ENCODE measurements around the gene AMBRA1.
"Not testable (repeated sequence)": the region's sequence is repeated elsewhere in the genome, so short reads cannot be mapped to it uniquely, and the experiment has no call there.

AMBRA1 gene

DNA sequence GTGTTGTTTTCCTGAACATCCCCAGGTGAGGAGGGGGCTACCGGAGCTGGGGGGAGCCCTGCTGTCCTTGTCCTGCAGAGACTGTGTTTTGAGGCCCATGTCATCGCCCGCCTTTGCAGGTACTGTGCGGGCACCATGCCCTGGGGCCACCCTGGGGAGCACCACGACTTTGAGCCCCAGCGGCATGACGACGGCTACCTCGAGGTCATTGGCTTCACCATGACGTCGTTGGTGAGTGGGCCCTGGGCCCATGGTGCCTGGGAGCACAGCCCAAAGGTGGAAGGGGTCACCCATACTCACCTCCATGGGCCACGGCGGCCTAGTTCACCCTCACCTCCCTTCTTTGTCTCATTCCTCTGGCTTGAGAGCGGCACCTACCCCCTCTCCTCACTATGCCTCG, 219.0 kb downstream of the AMBRA1 start:
- H3K4me1 ChIP-seq (ENCODE audit: insufficient read depth, poor library complexity, severe bottlenecking): no peaks in the 10 kb centered on the region
- H3K36me3 ChIP-seq (ENCODE audit: low read depth): peaks cover 17% of the 10 kb centered on the region

DNA sequence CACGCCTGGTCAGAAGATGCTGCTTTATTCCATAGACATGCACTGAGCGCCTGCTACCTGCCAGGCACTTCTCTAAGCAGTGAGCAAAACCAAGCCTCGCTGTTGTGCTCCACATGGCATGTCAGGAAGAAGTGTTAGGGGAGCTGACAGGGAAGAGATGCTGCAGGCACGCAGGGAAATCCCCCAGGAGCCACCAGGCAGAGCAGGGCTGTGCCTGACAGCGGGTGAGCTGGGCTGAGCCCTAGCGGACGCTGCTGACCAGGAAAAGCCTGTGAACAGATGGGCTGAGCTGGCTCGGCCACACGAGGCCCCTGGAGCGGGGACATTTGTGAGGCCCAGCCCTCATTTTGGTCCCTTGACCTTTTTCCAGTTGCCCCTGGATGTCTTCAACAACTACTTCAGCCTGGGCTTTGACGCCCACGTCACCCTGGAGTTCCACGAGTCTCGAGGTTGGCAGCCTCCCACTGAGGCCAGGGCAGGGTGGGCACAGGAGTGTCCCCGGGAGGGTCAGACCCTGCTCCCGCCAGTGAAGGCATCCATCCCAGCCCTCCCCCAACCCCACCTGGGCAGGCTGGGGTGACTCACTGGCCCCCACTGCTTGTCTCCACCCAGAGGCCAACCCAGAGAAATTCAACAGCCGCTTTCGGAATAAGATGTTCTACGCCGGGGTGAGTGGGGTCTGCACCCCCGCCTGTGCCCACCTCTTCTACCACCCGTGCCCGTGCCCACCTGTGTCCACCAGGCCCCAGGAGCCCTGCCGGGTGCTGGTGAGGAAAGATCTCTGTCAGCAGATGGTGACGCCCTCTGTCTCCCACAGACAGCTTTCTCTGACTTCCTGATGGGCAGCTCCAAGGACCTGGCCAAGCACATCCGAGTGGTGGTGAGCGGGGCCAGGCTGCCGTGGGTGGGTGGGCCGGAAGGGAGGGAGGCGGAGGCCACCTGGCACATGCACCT, 219.8 kb downstream of the AMBRA1 start:
- TF ChIP-seq, protein P1, sequence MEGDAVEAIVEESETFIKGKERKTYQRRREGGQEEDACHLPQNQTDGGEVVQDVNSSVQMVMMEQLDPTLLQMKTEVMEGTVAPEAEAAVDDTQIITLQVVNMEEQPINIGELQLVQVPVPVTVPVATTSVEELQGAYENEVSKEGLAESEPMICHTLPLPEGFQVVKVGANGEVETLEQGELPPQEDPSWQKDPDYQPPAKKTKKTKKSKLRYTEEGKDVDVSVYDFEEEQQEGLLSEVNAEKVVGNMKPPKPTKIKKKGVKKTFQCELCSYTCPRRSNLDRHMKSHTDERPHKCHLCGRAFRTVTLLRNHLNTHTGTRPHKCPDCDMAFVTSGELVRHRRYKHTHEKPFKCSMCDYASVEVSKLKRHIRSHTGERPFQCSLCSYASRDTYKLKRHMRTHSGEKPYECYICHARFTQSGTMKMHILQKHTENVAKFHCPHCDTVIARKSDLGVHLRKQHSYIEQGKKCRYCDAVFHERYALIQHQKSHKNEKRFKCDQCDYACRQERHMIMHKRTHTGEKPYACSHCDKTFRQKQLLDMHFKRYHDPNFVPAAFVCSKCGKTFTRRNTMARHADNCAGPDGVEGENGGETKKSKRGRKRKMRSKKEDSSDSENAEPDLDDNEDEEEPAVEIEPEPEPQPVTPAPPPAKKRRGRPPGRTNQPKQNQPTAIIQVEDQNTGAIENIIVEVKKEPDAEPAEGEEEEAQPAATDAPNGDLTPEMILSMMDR (IDR thresholded peaks at IDR 0.05; ENCODE audit: poor library complexity, severe bottlenecking): no peak
- no peaks in the 10 kb centered on the region for H3K4me1 ChIP-seq (ENCODE audit: insufficient read depth, poor library complexity, severe bottlenecking)
- H3K9me3 ChIP-seq (ENCODE audit: severe bottlenecking): no peaks in the 10 kb centered on the region
- no peaks in the 10 kb centered on the region for H3K27me3 ChIP-seq (ENCODE audit: insufficient read depth, poor library complexity, severe bottlenecking)
- ATAC-seq (ENCODE audit: low read depth) (no peak), DNase-seq (ENCODE audit: low spot score) (no peak)
- no peak overlapping the region for H3K27ac ChIP-seq (ENCODE audit: poor library complexity, severe bottlenecking)
- peaks cover 21% of the 10 kb centered on the region for H3K36me3 ChIP-seq (ENCODE audit: low read depth)
- H3K4me3 ChIP-seq (ENCODE audit: severe bottlenecking): no peak overlapping the region

More for the DNA sequence above, 219.0 kb downstream of the AMBRA1 start:
- TF ChIP-seq, protein P1 (IDR thresholded peaks at IDR 0.05; ENCODE audit: poor library complexity, severe bottlenecking): no peak
- H3K27me3 ChIP-seq (ENCODE audit: insufficient read depth, poor library complexity, severe bottlenecking): no peaks in the 10 kb centered on the region
- H3K4me3 ChIP-seq (ENCODE audit: severe bottlenecking): no peak overlapping the region
- DNase-seq (ENCODE audit: low spot score) (no peak), ATAC-seq (ENCODE audit: low read depth) (no peak)
- no peaks in the 10 kb centered on the region for H3K9me3 ChIP-seq (ENCODE audit: severe bottlenecking)
- no peak overlapping the region for H3K27ac ChIP-seq (ENCODE audit: poor library complexity, severe bottlenecking)

GRCh38 chr11:46372501-46372900, 221.3 kb downstream of the AMBRA1 start:
- not testable (repeated sequence) for ATAC-seq (ENCODE audit: low read depth); H3K27me3 ChIP-seq (ENCODE audit: insufficient read depth, poor library complexity, severe bottlenecking); H3K4me1 ChIP-seq (ENCODE audit: insufficient read depth, poor library complexity, severe bottlenecking); H3K4me3 ChIP-seq (ENCODE audit: severe bottlenecking); H3K27ac ChIP-seq (ENCODE audit: poor library complexity, severe bottlenecking); H3K9me3 ChIP-seq (ENCODE audit: severe bottlenecking); DNase-seq (ENCODE audit: low spot score)
- H3K36me3 ChIP-seq (ENCODE audit: low read depth): peaks cover 32% of the 10 kb centered on the region

DNA sequence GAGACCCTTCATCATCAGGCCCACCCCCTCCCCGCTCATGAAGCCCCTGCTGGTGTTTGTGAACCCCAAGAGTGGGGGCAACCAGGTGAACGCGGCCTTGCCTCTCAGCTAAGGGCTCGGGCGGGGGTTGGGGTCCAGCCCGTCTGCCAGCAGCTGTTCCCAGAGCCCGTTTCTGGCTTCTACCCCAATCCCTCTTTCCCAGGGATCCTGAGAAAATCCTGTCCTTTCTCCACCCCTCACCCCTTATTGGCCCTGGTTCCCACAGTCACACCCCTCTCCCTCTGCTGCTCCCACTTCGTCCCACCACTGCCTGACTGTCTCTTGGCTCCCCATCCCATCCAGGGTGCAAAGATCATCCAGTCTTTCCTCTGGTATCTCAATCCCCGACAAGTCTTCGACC, 221.7 kb downstream of the AMBRA1 start:
- Histone ChIP-seq H3K27ac (ENCODE audit: poor library complexity, severe bottlenecking) (no peak overlapping the region), H3K4me3 (ENCODE audit: severe bottlenecking) (no peak overlapping the region), H3K36me3 (ENCODE audit: low read depth) (peaks cover 32% of the 10 kb centered on the region), H3K9me3 (ENCODE audit: severe bottlenecking) (no peaks in the 10 kb centered on the region), H3K4me1 (ENCODE audit: insufficient read depth, poor library complexity, severe bottlenecking) (no peaks in the 10 kb centered on the region), H3K27me3 (ENCODE audit: insufficient read depth, poor library complexity, severe bottlenecking) (no peaks in the 10 kb centered on the region)
- ATAC-seq (ENCODE audit: low read depth) (no peak), DNase-seq (ENCODE audit: low spot score) (no peak)
- TF ChIP-seq, protein P1 (IDR thresholded peaks at IDR 0.05; ENCODE audit: poor library complexity, severe bottlenecking): no peak

DNA sequence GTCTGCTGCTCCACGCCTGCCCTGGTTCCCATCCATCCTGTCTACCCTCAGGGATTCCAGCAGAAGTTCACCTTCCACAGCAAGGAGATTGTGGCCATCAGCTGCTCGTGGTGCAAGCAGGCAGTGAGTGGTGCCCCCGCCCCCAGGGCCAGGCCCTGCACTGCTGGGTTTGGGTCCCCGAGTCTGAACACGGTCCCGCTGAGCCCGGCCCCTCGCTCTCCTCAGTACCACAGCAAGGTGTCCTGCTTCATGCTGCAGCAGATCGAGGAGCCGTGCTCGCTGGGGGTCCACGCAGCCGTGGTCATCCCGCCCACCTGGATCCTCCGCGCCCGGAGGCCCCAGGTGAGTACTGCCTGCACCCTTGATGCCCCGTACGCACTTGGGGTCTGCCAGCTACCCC, 222.6 kb downstream of the AMBRA1 start:
- peaks cover 32% of the 10 kb centered on the region for H3K36me3 ChIP-seq (ENCODE audit: low read depth)
- not testable (repeated sequence) for H3K4me3 ChIP-seq (ENCODE audit: severe bottlenecking); H3K27ac ChIP-seq (ENCODE audit: poor library complexity, severe bottlenecking)

DNA sequence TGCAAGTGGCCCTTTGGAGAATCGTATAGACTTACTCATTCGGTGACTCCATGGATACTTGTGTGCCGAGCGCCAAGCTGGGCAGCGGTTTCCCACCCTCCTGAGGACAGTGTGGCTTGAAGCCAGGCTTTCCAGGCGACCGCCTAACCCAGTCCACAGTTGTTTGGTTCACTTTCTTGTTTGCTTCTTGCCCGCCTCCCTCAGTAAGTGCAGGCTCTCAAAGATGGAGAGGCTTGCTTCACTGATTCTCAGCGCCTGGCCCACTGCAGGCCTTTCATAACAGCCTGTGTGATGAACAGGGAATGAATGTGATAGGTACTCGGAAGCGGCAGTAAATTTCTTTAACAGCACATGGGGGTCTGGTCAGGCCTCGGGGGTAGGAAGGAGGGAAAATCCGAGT, 223.6 kb downstream of the AMBRA1 start:
- H3K36me3 ChIP-seq (ENCODE audit: low read depth): peaks cover 27% of the 10 kb centered on the region
- ATAC-seq (ENCODE audit: low read depth): no peak
- TF ChIP-seq, protein P1 (IDR thresholded peaks at IDR 0.05; ENCODE audit: poor library complexity, severe bottlenecking): no peak

More for the DNA sequence above, 222.6 kb downstream of the AMBRA1 start:
- not testable (repeated sequence) for ATAC-seq (ENCODE audit: low read depth); H3K27me3 ChIP-seq (ENCODE audit: insufficient read depth, poor library complexity, severe bottlenecking); H3K4me1 ChIP-seq (ENCODE audit: insufficient read depth, poor library complexity, severe bottlenecking); DNase-seq (ENCODE audit: low spot score); H3K9me3 ChIP-seq (ENCODE audit: severe bottlenecking)

More for the DNA sequence above, 223.6 kb downstream of the AMBRA1 start:
- Histone ChIP-seq H3K4me1 (ENCODE audit: insufficient read depth, poor library complexity, severe bottlenecking) (no peaks in the 10 kb centered on the region), H3K9me3 (ENCODE audit: severe bottlenecking) (no peaks in the 10 kb centered on the region), H3K4me3 (ENCODE audit: severe bottlenecking) (no peak overlapping the region), H3K27ac (ENCODE audit: poor library complexity, severe bottlenecking) (no peak overlapping the region), H3K27me3 (ENCODE audit: insufficient read depth, poor library complexity, severe bottlenecking) (no peaks in the 10 kb centered on the region)
- no peak for DNase-seq (ENCODE audit: low spot score)
